HG02973 (cell line): ENCODE results near the gene DNAI7.
A peak's percentile ranks its signal among the peaks of the same experiment; 100 is the strongest.

Experiments used
- ATAC-seq: cut with Tn5 transposase; IDR thresholded peaks from one replicate; pipeline ENCODE4 v1.9.1; 2021; ENCODE audit warnings: moderate library complexity; ENCODE audit not compliant: unreplicated experiment

The DNAI7 gene

GRCh38 chr12:25184132-25184531, 10.8 kb downstream of the DNAI7 start:
- no peak for ATAC-seq

- no peak for ATAC-seq
Measured at GRCh38 chr12:25182765-25183164, 12.2 kb downstream of the DNAI7 start.

- ATAC-seq, result no peak
Measured at GRCh38 chr12:25162866-25163265, 32.1 kb downstream of the DNAI7 start.

GRCh38 chr12:25156061-25156460, 38.9 kb downstream of the DNAI7 start:
- ATAC-seq, result no peak

GRCh38 chr12:25155022-25155576, 39.9 kb downstream of the DNAI7 start:
- ATAC-seq, result peak; percentile 46

GRCh38 chr12:25152055-25152454, 42.9 kb downstream of the DNAI7 start:
- ATAC-seq, result no peak

- no peak for ATAC-seq
Measured at GRCh38 chr12:25151476-25151875, 43.5 kb downstream of the DNAI7 start.

- no peak for ATAC-seq
Measured at GRCh38 chr12:25146686-25147085, 48.3 kb downstream of the DNAI7 start.

- ATAC-seq, result no peak
Measured at GRCh38 chr12:25135531-25136154, 59.3 kb downstream of the DNAI7 start.

GRCh38 chr12:25131270-25131669, 63.7 kb downstream of the DNAI7 start:
- ATAC-seq, result no peak

- no peak for ATAC-seq
Measured at GRCh38 chr12:25130741-25131188, 64.2 kb downstream of the DNAI7 start.

- ATAC-seq, result no peak
Measured at GRCh38 chr12:25126746-25127145, 68.2 kb downstream of the DNAI7 start.

- ATAC-seq, result no peak
Measured at GRCh38 chr12:25126101-25126500, 68.9 kb downstream of the DNAI7 start.

- no peak for ATAC-seq
Measured at GRCh38 chr12:25124493-25124892, 70.5 kb downstream of the DNAI7 start.

- ATAC-seq, result no peak
Measured at GRCh38 chr12:25123126-25123525, 71.8 kb downstream of the DNAI7 start.

GRCh38 chr12:25121916-25122315, 73.0 kb downstream of the DNAI7 start:
- no peak for ATAC-seq

GRCh38 chr12:25121110-25121509, 73.8 kb downstream of the DNAI7 start:
- ATAC-seq, result no peak

GRCh38 chr12:25119020-25119419, 75.9 kb downstream of the DNAI7 start:
- ATAC-seq, result no peak

GRCh38 chr12:25115677-25116076, 79.3 kb downstream of the DNAI7 start:
- ATAC-seq, result no peak

GRCh38 chr12:25113651-25114050, 81.3 kb downstream of the DNAI7 start:
- ATAC-seq, result no peak

- ATAC-seq, result no peak
Measured at GRCh38 chr12:25110260-25110659, 84.7 kb downstream of the DNAI7 start.

- peak; percentile 97 for ATAC-seq
Measured at GRCh38 chr12:25107920-25108319, 87.0 kb downstream of the DNAI7 start.

- ATAC-seq, result no peak
Measured at GRCh38 chr12:25106818-25107217, 88.1 kb downstream of the DNAI7 start.
